Caco-2 (cell line): ENCODE results near the gene ZNF169. TPM values are rescaled to one million over a fixed set of nuclear protein-coding genes. Genes with fewer than 3 reads are reported as not detected.

ENCODE experiments used
- BruUV-seq: library from RNA; stranded (reverse); fragments of 400-500 nt; replicated peaks from 2 replicates; lab custom pipeline; 2021; lab: Mats Ljungman, UMichigan
- CTCF ChIA-PET: fragments of 300-600 bp; sonication (Branson Sonifier 250); formaldehyde crosslinking; loops from one replicate; lab custom pipeline; 2022; ENCODE audit warnings: antibody characterized with exemption; lab: Charles Lee
- POLR2A ChIA-PET: fragments of 300-600 bp; sonication (Branson Sonifier 250); formaldehyde crosslinking; loops from one replicate; lab custom pipeline; 2022; ENCODE audit warnings: antibody characterized with exemption; lab: Charles Lee
- DNase-seq, 2 experiments: peaks; one replicate each; pipeline versions ENCODE4 v3.0.0 to v3.0.0-alpha.2; 2020 to 2022
- H3K27me3 ChIP-seq: replicated peaks from 2 replicates; pipeline ENCODE4 v1.6.0; 2011; ENCODE audit warnings: low read length; ENCODE audit not compliant: control insufficient read depth, insufficient read depth
- H3K36me3 ChIP-seq: 2 replicates; pipeline ENCODE4 v1.5.1; 2011; ENCODE audit warnings: low read length; ENCODE audit not compliant: control insufficient read depth, insufficient read depth
- H3K4me1 ChIP-seq: fragments of 250-450 bp; sonication (Bioruptor Pico); 2 replicates; pipeline ENCODE4 v1.5.1; 2020; ENCODE audit warnings: mild to moderate bottlenecking
- H3K4me3 ChIP-seq: 2 replicates; pipeline ENCODE4 v1.5.1; 2011; ENCODE audit warnings: low read depth, mild to moderate bottlenecking, control low read depth, low read length
- H3K9me3 ChIP-seq: fragments of 250-450 bp; sonication (Bioruptor Pico); 2 replicates; pipeline ENCODE4 v1.5.1; 2020; ENCODE audit warnings: mild to moderate bottlenecking, moderate library complexity
- H3K27ac Mint-ChIP-seq: one replicate; pipeline ENCODE4 v1.8.0; 2022; ENCODE audit warnings: mixed read lengths; ENCODE audit not compliant: unreplicated experiment
- H3K27me3 Mint-ChIP-seq: one replicate; pipeline ENCODE4 v1.8.0; 2022; ENCODE audit warnings: mixed read lengths; ENCODE audit not compliant: insufficient read depth, unreplicated experiment
- H3K36me3 Mint-ChIP-seq: one replicate; pipeline ENCODE4 v1.8.0; 2022; ENCODE audit warnings: mild to moderate bottlenecking, mixed read lengths; ENCODE audit not compliant: insufficient read depth, unreplicated experiment
- H3K4me1 Mint-ChIP-seq: one replicate; pipeline ENCODE4 v1.8.0; 2022; ENCODE audit warnings: low read depth, mixed read lengths; ENCODE audit not compliant: unreplicated experiment
- H3K4me3 Mint-ChIP-seq: one replicate; pipeline ENCODE4 v1.8.0; 2022; ENCODE audit warnings: mild to moderate bottlenecking, moderate library complexity, mixed read lengths; ENCODE audit not compliant: unreplicated experiment
- H3K9me3 Mint-ChIP-seq: one replicate; pipeline ENCODE4 v1.8.0; 2022; ENCODE audit warnings: mixed read lengths; ENCODE audit not compliant: unreplicated experiment
- intact Hi-C: fragments of 100-400 bp; cut with micrococcal nuclease; formaldehyde crosslinking; loops from one replicate; pipeline ENCODE4 v1.10.0; 2022; ENCODE audit not compliant: unreplicated experiment
- total RNA-seq: library from RNA; stranded (reverse); gene quantifications from 2 replicates; pipeline ENCODE4 v1.2.3, GENCODE V29; 2022
- TF ChIP-seq, protein P1 (sequence below), 2 experiments: fragments of 200-600 bp in 1 of 2; IDR thresholded peaks; 1 replicate in 1 of 2; 2 replicates in 1 of 2; pipeline versions ENCODE4 v1.5.1 to v1.8.0; 2011 to 2022; ENCODE audit warnings: antibody characterized with exemption in 1 of 2, control low read depth in 1 of 2, inconsistent platforms in 1 of 2, low read depth in 1 of 2, low read length in 1 of 2, mild to moderate bottlenecking in 1 of 2, moderate library complexity in 1 of 2; ENCODE audit not compliant: insufficient read depth in 1 of 2, severe bottlenecking in 1 of 2, unreplicated experiment in 1 of 2

The ZNF169 gene
- total RNA-seq, 1 experiment from 2014 or later: 3.7 TPM

DNA sequence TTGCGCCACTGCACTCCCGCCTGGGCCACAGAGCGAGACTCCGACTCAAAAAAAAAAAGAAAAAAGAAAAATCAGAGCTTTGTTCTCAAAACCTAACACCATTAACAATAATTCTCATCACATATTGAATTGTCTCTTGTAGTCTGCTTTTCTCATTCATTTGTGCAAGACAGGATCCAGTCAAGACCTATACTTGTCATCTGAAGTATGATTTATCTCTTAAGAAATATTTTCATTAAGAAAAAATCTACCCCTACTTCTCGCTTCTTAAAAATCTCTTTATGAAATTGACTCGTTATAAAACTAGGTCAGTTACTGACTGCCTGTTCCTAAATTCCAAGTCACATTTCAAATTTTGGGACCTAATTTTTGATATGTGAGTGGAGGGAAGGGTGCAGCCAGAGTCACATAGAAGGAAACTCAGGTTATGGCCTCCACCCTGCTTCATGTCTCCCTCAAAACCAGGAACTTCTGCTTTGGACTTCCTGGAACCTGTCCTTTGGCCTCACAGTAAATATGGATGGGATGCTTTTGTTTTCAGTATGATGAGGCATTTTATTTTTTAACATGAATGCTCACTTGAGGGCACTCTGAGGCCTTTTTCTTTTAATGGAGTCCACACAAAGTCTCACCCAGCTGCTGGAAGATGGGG, 18.9 kb downstream of the ZNF169 start:
- intact Hi-C loops: loop anchor here (1.0 to 2.0 kb wide), 3 partner anchors 9 to 17 kb away; no protein-coding TSS in a partner anchor
- no peaks in the 10 kb centered on the region for H3K27me3 ChIP-seq
- peak overlapping the region; percentile 55 for H3K27ac Mint-ChIP-seq
- ChIA-PET CTCF (no interaction called here), POLR2A (no interaction called here)
- no peak for DNase-seq
- BruUV-seq: no TSS peak
- H3K4me1 Mint-ChIP-seq: peaks cover 11% of the 10 kb centered on the region
- no peaks in the 10 kb centered on the region for H3K36me3 ChIP-seq
- no peak overlapping the region for H3K4me3 Mint-ChIP-seq
- H3K27me3 Mint-ChIP-seq: no peaks in the 10 kb centered on the region
- TF ChIP-seq, protein P1, sequence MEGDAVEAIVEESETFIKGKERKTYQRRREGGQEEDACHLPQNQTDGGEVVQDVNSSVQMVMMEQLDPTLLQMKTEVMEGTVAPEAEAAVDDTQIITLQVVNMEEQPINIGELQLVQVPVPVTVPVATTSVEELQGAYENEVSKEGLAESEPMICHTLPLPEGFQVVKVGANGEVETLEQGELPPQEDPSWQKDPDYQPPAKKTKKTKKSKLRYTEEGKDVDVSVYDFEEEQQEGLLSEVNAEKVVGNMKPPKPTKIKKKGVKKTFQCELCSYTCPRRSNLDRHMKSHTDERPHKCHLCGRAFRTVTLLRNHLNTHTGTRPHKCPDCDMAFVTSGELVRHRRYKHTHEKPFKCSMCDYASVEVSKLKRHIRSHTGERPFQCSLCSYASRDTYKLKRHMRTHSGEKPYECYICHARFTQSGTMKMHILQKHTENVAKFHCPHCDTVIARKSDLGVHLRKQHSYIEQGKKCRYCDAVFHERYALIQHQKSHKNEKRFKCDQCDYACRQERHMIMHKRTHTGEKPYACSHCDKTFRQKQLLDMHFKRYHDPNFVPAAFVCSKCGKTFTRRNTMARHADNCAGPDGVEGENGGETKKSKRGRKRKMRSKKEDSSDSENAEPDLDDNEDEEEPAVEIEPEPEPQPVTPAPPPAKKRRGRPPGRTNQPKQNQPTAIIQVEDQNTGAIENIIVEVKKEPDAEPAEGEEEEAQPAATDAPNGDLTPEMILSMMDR (IDR thresholded peaks at IDR 0.05; ENCODE audit: insufficient read depth in 1 of 2, low read depth in 1 of 2, low read length in 1 of 2, severe bottlenecking in 1 of 2, unreplicated experiment in 1 of 2): no peak
- peaks cover 44% of the 10 kb centered on the region for H3K36me3 Mint-ChIP-seq
- H3K4me3 ChIP-seq: no peak overlapping the region
- peaks cover 26% of the 10 kb centered on the region for H3K4me1 ChIP-seq
- peaks cover 7% of the 10 kb centered on the region for H3K9me3 ChIP-seq
- peaks cover 9% of the 10 kb centered on the region for H3K9me3 Mint-ChIP-seq

DNA sequence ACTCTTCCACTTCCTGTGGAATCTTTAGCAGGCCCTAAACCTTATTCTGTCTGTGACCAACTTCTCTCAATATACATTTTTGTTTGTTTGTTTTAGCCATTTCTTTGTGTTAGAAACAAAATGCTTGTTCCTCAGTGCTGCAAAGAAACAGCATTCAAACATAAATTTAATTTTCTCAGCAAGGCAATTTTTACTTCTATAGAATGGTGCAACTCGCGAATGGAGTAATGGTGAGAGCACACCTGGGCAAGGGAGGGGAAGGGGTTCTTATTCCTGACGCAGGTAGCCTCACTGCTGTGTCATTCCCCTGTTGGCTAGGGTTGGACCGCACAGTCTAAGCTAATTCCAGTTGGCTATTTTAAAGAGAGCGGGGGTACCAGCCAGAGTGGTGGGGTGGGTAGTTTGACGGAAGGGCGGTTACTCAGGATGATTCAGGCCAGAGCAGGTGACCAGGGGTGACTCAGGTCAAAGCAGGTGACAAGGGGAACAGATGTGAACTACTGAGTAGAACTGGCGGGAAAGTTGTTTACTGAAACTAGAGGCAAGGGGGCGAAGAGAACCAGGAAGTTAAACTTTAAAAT, 21.4 kb downstream of the ZNF169 start:
- POLR2A ChIA-PET: no interaction called here
- Mint-ChIP-seq H3K27me3 (no peaks in the 10 kb centered on the region), H3K4me3 (no peak overlapping the region), H3K27ac (no peak overlapping the region), H3K36me3 (peaks cover 42% of the 10 kb centered on the region), H3K9me3 (peaks cover 9% of the 10 kb centered on the region), H3K4me1 (peaks cover 11% of the 10 kb centered on the region)
- H3K4me3 ChIP-seq: no peak overlapping the region
- no peaks in the 10 kb centered on the region for H3K36me3 ChIP-seq
- H3K9me3 ChIP-seq: peaks cover 7% of the 10 kb centered on the region
- peaks cover 26% of the 10 kb centered on the region for H3K4me1 ChIP-seq
- H3K27me3 ChIP-seq: no peaks in the 10 kb centered on the region
- CTCF ChIA-PET: no interaction called here
- BruUV-seq: no TSS peak
- no peak for DNase-seq
- intact Hi-C loops: no loop called here
- TF ChIP-seq, protein P1 (IDR thresholded peaks at IDR 0.05; ENCODE audit: insufficient read depth in 1 of 2, low read depth in 1 of 2, low read length in 1 of 2, severe bottlenecking in 1 of 2, unreplicated experiment in 1 of 2): no peak

DNA sequence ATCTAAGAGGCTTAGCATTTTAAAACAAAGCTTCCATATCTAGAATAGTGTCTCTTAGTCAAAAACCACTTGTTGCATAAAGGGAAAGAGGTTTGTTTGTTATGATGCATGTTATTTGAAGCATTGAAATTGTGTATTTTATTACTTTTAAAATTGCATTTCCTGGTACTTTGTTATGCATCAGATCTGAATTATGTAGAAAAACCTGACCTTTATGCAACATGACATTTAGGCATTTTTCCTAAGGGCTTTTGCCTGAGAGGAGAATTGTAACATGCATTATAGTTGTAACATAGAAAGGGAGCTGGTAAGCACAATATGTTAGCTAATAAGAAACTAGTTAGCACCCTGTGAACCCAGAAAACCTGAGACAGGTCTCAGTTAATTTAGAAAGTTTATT, 22.0 kb downstream of the ZNF169 start:
- Mint-ChIP-seq H3K4me3 (no peak overlapping the region), H3K9me3 (peaks cover 9% of the 10 kb centered on the region), H3K4me1 (peaks cover 11% of the 10 kb centered on the region), H3K27ac (no peak overlapping the region), H3K36me3 (peaks cover 39% of the 10 kb centered on the region), H3K27me3 (no peaks in the 10 kb centered on the region)
- Histone ChIP-seq H3K36me3 (no peaks in the 10 kb centered on the region), H3K4me3 (no peak overlapping the region), H3K27me3 (no peaks in the 10 kb centered on the region), H3K4me1 (peaks cover 24% of the 10 kb centered on the region), H3K9me3 (peaks cover 7% of the 10 kb centered on the region)
- no peak for DNase-seq
- CTCF ChIA-PET: no interaction called here
- TF ChIP-seq, protein P1 (IDR thresholded peaks at IDR 0.05; ENCODE audit: insufficient read depth in 1 of 2, low read depth in 1 of 2, low read length in 1 of 2, severe bottlenecking in 1 of 2, unreplicated experiment in 1 of 2): no peak
- no TSS peak for BruUV-seq
- intact Hi-C loops: no loop called here
- POLR2A ChIA-PET: no interaction called here
